Bronchial epithelial cell (primary cell): ENCODE data around the gene IL4R. TPM values are rescaled to one million over a fixed set of nuclear protein-coding genes. Genes with fewer than 3 reads are reported as not detected.
"Not testable (repeated sequence)": the region's sequence is repeated elsewhere in the genome, so short reads cannot be mapped to it uniquely, and the experiment has no call there.

Source experiments
- DNase-seq: peaks from one replicate; pipeline ENCODE4 v3.0.0-alpha.2; 2010; ENCODE audit warnings: low read depth
- FAIRE-seq: peaks from 2 replicates; lab custom pipeline; 2011; peaks lifted over from hg19 to GRCh38; lab: Jason Lieb, UNC
- H3K27me3 ChIP-seq: 2 replicates; pipeline ENCODE4 v1.5.1; 2011; ENCODE audit warnings: low read length; ENCODE audit not compliant: control insufficient read depth, insufficient read depth
- H3K36me3 ChIP-seq: 2 replicates; pipeline ENCODE4 v1.5.1; 2011; ENCODE audit warnings: low read length; ENCODE audit not compliant: control insufficient read depth, insufficient read depth
- H3K4me3 ChIP-seq: 2 replicates; pipeline ENCODE4 v1.5.1; 2011; ENCODE audit warnings: mild to moderate bottlenecking, low read depth, low read length, control low read depth
- CTCF ChIP-seq: IDR thresholded peaks from 2 replicates; pipeline ENCODE4 v1.5.1; 2011; ENCODE audit warnings: mild to moderate bottlenecking, moderate library complexity, low read length, control low read depth, inconsistent platforms; ENCODE audit not compliant: insufficient read depth, severe bottlenecking
- total RNA-seq: library from RNA; depleted of rRNA; stranded (reverse); fragments of >200 nt; gene quantifications from 2 replicates; pipeline ENCODE4 v1.2.1, GENCODE V29; 2014

IL4R gene
- total RNA-seq, 1 donor from 2014 or later = 25.8 TPM

- DNase-seq (no peak), FAIRE-seq (no peak)
- no peak for TF ChIP-seq CTCF
- Histone ChIP-seq H3K4me3 (no peak overlapping the region), H3K36me3 (no peaks in the 10 kb centered on the region), H3K27me3 (no peaks in the 10 kb centered on the region)
Measured at GRCh38 chr16:27394516-27394915, 80.7 kb downstream of the IL4R start.

GRCh38 chr16:27398341-27398893 lies 84.6 kb downstream of the IL4R start:
- DNase-seq, H3K27me3 ChIP-seq, H3K4me3 ChIP-seq, FAIRE-seq, H3K36me3 ChIP-seq: not testable (repeated sequence)

GRCh38 chr16:27398894-27399853 lies 85.4 kb downstream of the IL4R start:
- FAIRE-seq (no peak), DNase-seq (no peak)
- Histone ChIP-seq H3K36me3 (no peaks in the 10 kb centered on the region), H3K4me3 (no peak overlapping the region), H3K27me3 (peaks cover 2% of the 10 kb centered on the region)
- TF ChIP-seq CTCF = no peak

- no peaks in the 10 kb centered on the region for H3K36me3 ChIP-seq
- no peak overlapping the region for H3K4me3 ChIP-seq
- H3K27me3 ChIP-seq = peaks cover 2% of the 10 kb centered on the region
- TF ChIP-seq CTCF = no peak
- FAIRE-seq = no peak
- DNase-seq = no peak
Measured at GRCh38 chr16:27399969-27400368, 86.2 kb downstream of the IL4R start.

- DNase-seq (no peak), FAIRE-seq (no peak)
- TF ChIP-seq CTCF = no peak
- no peak overlapping the region for H3K4me3 ChIP-seq
- peaks cover 2% of the 10 kb centered on the region for H3K27me3 ChIP-seq
- H3K36me3 ChIP-seq = no peaks in the 10 kb centered on the region
Measured at GRCh38 chr16:27400751-27401620, 87.2 kb downstream of the IL4R start.
